ENCODE measurements around the gene XPO6. TPM values are rescaled to one million over a fixed set of nuclear protein-coding genes. Genes with fewer than 3 reads are reported as not detected.
A peak's percentile ranks its signal among the peaks of the same experiment; 100 is the strongest.

XPO6 gene
- 155 TPM for total RNA-seq (ENCODE audit: unreplicated experiment)
- long read RNA-seq, partial matches to known transcripts: 5 of 8 reads
- long read RNA-seq, other reads (novel, unspliced or antisense): 3 of 8 reads

- Mint-ChIP-seq H3K9me3 (ENCODE audit: unreplicated experiment) (no peaks in the 10 kb centered on the region), H3K36me3 (ENCODE audit: low read depth, unreplicated experiment) (peaks cover 6% of the 10 kb centered on the region), H3K27ac (ENCODE audit: unreplicated experiment) (peak within 1 kb of the TSS; percentile 97), H3K27me3 (ENCODE audit: unreplicated experiment) (peaks cover 12% of the 10 kb centered on the region), H3K4me3 (ENCODE audit: unreplicated experiment) (peak within 1 kb of the TSS; percentile 89), H3K4me1 (ENCODE audit: unreplicated experiment) (peaks cover 21% of the 10 kb centered on the region)
- peak; percentile 99 for DNase-seq (ENCODE audit: low spot score)
- TF ChIP-seq CTCF (IDR thresholded peaks at IDR 0.05; ENCODE audit: unreplicated experiment): no peak
Observed at GRCh38 chr16:28211758-28212531, at the start of gene XPO6. Gene XPO6 (minus strand): TSS chr16:28211965. CDS start chr16:28211368, 597 bp downstream.

DNA sequence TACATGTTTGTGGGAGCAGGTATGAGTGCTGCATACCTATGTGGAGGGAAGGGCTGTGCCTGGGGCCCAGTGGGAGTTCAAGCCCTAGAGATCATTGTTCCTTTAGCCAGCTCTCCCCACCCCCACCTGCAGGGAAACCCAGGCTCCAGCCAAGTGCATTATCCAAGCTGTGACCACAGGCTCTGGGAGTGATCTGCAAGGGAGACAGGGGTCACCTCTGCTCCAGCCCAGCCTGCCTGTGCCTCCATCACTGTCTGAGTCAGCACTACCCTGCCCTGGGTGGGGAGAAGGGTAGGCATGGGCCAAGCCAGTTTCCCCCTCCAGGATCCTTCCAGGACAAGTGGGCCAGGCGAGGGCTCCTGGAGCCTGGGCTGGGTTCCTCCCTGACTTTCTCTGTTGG, 48.4 kb upstream of the XPO6 start:
- Mint-ChIP-seq H3K4me1 (ENCODE audit: unreplicated experiment) (peaks cover 8% of the 10 kb centered on the region), H3K27me3 (ENCODE audit: unreplicated experiment) (peaks cover 7% of the 10 kb centered on the region), H3K27ac (ENCODE audit: unreplicated experiment) (no peak overlapping the region), H3K36me3 (ENCODE audit: low read depth, unreplicated experiment) (no peaks in the 10 kb centered on the region), H3K4me3 (ENCODE audit: unreplicated experiment) (no peak overlapping the region), H3K9me3 (ENCODE audit: unreplicated experiment) (no peaks in the 10 kb centered on the region)
- TF ChIP-seq CTCF (IDR thresholded peaks at IDR 0.05; ENCODE audit: unreplicated experiment): no peak
- no peak for DNase-seq (ENCODE audit: low spot score)

DNA sequence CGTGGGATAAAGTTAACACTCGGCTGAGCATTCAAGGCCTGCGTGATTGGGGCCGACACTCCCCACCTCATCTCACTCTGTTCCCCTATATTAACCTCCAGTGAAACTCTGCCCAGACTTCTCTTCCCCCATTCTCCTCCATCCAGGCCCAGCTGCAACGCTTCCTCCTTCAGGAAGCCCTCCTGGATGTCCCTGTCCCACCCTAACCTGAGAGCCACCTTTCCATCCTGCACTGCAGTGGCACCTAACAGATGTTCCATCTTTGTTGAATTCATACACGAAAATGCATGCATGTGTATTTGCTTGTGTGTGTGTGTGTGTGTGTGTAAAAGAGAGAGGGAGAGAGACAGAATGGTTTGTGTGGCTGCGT, 48.0 kb upstream of the XPO6 start:
- H3K4me1 Mint-ChIP-seq (ENCODE audit: unreplicated experiment): peaks cover 8% of the 10 kb centered on the region
- peaks cover 7% of the 10 kb centered on the region for H3K27me3 Mint-ChIP-seq (ENCODE audit: unreplicated experiment)
- TF ChIP-seq CTCF (IDR thresholded peaks at IDR 0.05; ENCODE audit: unreplicated experiment): no peak
- H3K36me3 Mint-ChIP-seq (ENCODE audit: low read depth, unreplicated experiment): no peaks in the 10 kb centered on the region
- H3K27ac Mint-ChIP-seq (ENCODE audit: unreplicated experiment): no peak overlapping the region
- H3K9me3 Mint-ChIP-seq (ENCODE audit: unreplicated experiment): no peaks in the 10 kb centered on the region
- no peak for DNase-seq (ENCODE audit: low spot score)
- H3K4me3 Mint-ChIP-seq (ENCODE audit: unreplicated experiment): no peak overlapping the region

GRCh38 chr16:28259091-28259780, 47.5 kb upstream of the XPO6 start:
- Mint-ChIP-seq H3K27me3 (ENCODE audit: unreplicated experiment) (peaks cover 7% of the 10 kb centered on the region), H3K9me3 (ENCODE audit: unreplicated experiment) (no peaks in the 10 kb centered on the region), H3K27ac (ENCODE audit: unreplicated experiment) (no peak overlapping the region), H3K4me1 (ENCODE audit: unreplicated experiment) (peaks cover 5% of the 10 kb centered on the region), H3K36me3 (ENCODE audit: low read depth, unreplicated experiment) (no peaks in the 10 kb centered on the region), H3K4me3 (ENCODE audit: unreplicated experiment) (no peak overlapping the region)
- no peak for DNase-seq (ENCODE audit: low spot score)
- TF ChIP-seq CTCF (IDR thresholded peaks at IDR 0.05; ENCODE audit: unreplicated experiment): no peak

DNA sequence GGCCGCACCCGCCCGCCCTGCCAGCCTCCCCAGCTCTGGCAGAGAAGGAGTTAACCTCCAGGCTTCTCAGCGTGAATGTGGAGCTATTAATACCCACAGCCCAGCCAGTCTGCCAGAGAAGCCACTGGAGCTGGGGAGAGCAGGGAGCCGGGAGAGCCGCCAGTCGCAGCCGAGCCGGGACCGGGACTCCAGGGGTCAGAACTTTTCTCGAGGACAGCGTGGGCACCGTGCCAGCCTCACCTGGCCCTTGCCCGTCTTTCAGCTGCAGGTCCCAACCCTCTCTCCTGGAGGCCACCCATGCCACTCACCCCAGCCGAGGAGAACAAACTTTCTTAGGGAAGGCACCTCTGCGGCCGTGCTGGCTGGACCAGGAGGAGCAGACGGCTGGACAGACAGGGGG, 46.8 kb upstream of the XPO6 start:
- no peaks in the 10 kb centered on the region for H3K9me3 Mint-ChIP-seq (ENCODE audit: unreplicated experiment)
- H3K4me1 Mint-ChIP-seq (ENCODE audit: unreplicated experiment): peaks cover 7% of the 10 kb centered on the region
- H3K27ac Mint-ChIP-seq (ENCODE audit: unreplicated experiment): no peak overlapping the region
- H3K4me3 Mint-ChIP-seq (ENCODE audit: unreplicated experiment): no peak overlapping the region
- H3K27me3 Mint-ChIP-seq (ENCODE audit: unreplicated experiment): peaks cover 7% of the 10 kb centered on the region
- H3K36me3 Mint-ChIP-seq (ENCODE audit: low read depth, unreplicated experiment): no peaks in the 10 kb centered on the region
- TF ChIP-seq CTCF (IDR thresholded peaks at IDR 0.05; ENCODE audit: unreplicated experiment): no peak
- DNase-seq (ENCODE audit: low spot score): no peak
